ENCODE data around the gene HSD17B3. TPM values are rescaled to one million over a fixed set of nuclear protein-coding genes. Genes with fewer than 3 reads are reported as not detected.
"Not testable (repeated sequence)": the region's sequence is repeated elsewhere in the genome, so short reads cannot be mapped to it uniquely, and the experiment has no call there.

Gene HSD17B3
- total RNA-seq, 2 experiments from 2014 or later = not detected

GRCh38 chr9:96209407-96210271, 92.3 kb downstream of the HSD17B3 start:
- POLR2A ChIA-PET = no interaction called here
- CTCF ChIA-PET = interaction anchor here (0.8 kb wide), 1 partner anchor 8 kb away, joined by 3 read pairs; no protein-coding TSS in a partner anchor

- ChIA-PET CTCF (interaction anchor here (1.3 kb wide), 1 partner anchor 11 kb away, joined by 3 read pairs; no protein-coding TSS in a partner anchor), POLR2A (no interaction called here)
Observed at GRCh38 chr9:96206156-96206751, 95.7 kb downstream of the HSD17B3 start.

- POLR2A ChIA-PET = no interaction called here
- CTCF ChIA-PET = no interaction called here
Observed at GRCh38 chr9:96204853-96205252, 97.1 kb downstream of the HSD17B3 start.

- CTCF ChIA-PET = no interaction called here
- POLR2A ChIA-PET = no interaction called here
Observed at GRCh38 chr9:96203867-96204501, 98.0 kb downstream of the HSD17B3 start.

GRCh38 chr9:96202971-96203780, 98.8 kb downstream of the HSD17B3 start:
- CTCF ChIA-PET = no interaction called here
- POLR2A ChIA-PET = no interaction called here

- CTCF ChIA-PET = no interaction called here
Observed at GRCh38 chr9:96201140-96201539, 100.8 kb downstream of the HSD17B3 start.

GRCh38 chr9:96199006-96199405, 103.0 kb downstream of the HSD17B3 start:
- ChIA-PET CTCF (interaction anchor here (0.6 kb wide), 1 partner anchor 128 kb away, joined by 3 read pairs; no protein-coding TSS in a partner anchor), POLR2A (no interaction called here)

More at GRCh38 chr9:96201140-96201539, 100.8 kb downstream of the HSD17B3 start:
- POLR2A ChIA-PET = no interaction called here

GRCh38 chr9:96195541-96195940, 106.4 kb downstream of the HSD17B3 start:
- CTCF ChIA-PET = no interaction called here
- POLR2A ChIA-PET = no interaction called here

- POLR2A ChIA-PET = no interaction called here
- CTCF ChIA-PET = no interaction called here
Observed at GRCh38 chr9:96193236-96193755, 108.7 kb downstream of the HSD17B3 start.

- POLR2A ChIA-PET = no interaction called here
- CTCF ChIA-PET = no interaction called here
Observed at GRCh38 chr9:96192710-96193109, 109.3 kb downstream of the HSD17B3 start.

- ChIA-PET CTCF (no interaction called here), POLR2A (no interaction called here)
Observed at GRCh38 chr9:96189995-96190394, 112.0 kb downstream of the HSD17B3 start.

- CTCF ChIA-PET, POLR2A ChIA-PET: not testable (repeated sequence)
Observed at GRCh38 chr9:96189581-96189980, 112.4 kb downstream of the HSD17B3 start.

GRCh38 chr9:96188571-96188970, 113.4 kb downstream of the HSD17B3 start:
- ChIA-PET POLR2A (no interaction called here), CTCF (no interaction called here)

GRCh38 chr9:96187151-96187555, 114.8 kb downstream of the HSD17B3 start:
- POLR2A ChIA-PET = no interaction called here
- CTCF ChIA-PET = no interaction called here

GRCh38 chr9:96186591-96187011, 115.4 kb downstream of the HSD17B3 start:
- CTCF ChIA-PET = no interaction called here
- POLR2A ChIA-PET = no interaction called here

- ChIA-PET POLR2A (no interaction called here), CTCF (no interaction called here)
Observed at GRCh38 chr9:96185518-96186156, 116.3 kb downstream of the HSD17B3 start.
